ENCODE measurements around the gene CEP85L. TPM values are rescaled to one million over a fixed set of nuclear protein-coding genes. Genes with fewer than 3 reads are reported as not detected.
A peak's percentile ranks its signal among the peaks of the same experiment; 100 is the strongest.
"Not testable (repeated sequence)": the region's sequence is repeated elsewhere in the genome, so short reads cannot be mapped to it uniquely, and the experiment has no call there.

The CEP85L gene
- total RNA-seq, 3 donors from 2014 or later (not counting 1 experiment from before 2014, with no cell fraction given), result 75.0 to 85.2 (median 82.0) TPM

GRCh38 chr6:118436482-118436881 is 214.9 kb downstream of the CEP85L start:
- Mint-ChIP-seq H3K4me3 (no peak overlapping the region), H3K9me3 (peaks cover 6 to 21% of the 10 kb centered on the region in 2 donors), H3K36me3 (peaks cover 12% of the 10 kb centered on the region), H3K27ac (no peak overlapping the region), H3K27me3 (ENCODE audit: low read depth in 2 of 2) (no peaks in the 10 kb centered on the region), H3K4me1 (no peaks in the 10 kb centered on the region)
- H3K4me1 ChIP-seq (ENCODE audit: control insufficient read depth, insufficient read depth, low read length), result no peaks in the 10 kb centered on the region
- ATAC-seq (peak in 1 of 3 donors; percentile 37), DNase-seq (no peak)
- no peak overlapping the region for H3K27ac ChIP-seq (ENCODE audit: low read length)
- WGBS (ENCODE audit: insufficient coverage), result 65% methylated on average over 3 of the region's 3 CpGs
- no peak for TF ChIP-seq CTCF (IDR thresholded peaks at IDR 0.05)
- intact Hi-C loops (cut with micrococcal nuclease), result no loop called here
- no peaks in the 10 kb centered on the region for H3K27me3 ChIP-seq (ENCODE audit: control insufficient read depth, insufficient read depth, low read length)
- H3K36me3 ChIP-seq (ENCODE audit: control insufficient read depth, insufficient read depth, low read length), result no peaks in the 10 kb centered on the region
- H3K4me3 ChIP-seq (ENCODE audit: low read length), result no peak overlapping the region
- no peaks in the 10 kb centered on the region for H3K9me3 ChIP-seq (ENCODE audit: control insufficient read depth, insufficient read depth, low read length)

- H3K27ac ChIP-seq (ENCODE audit: low read length); H3K4me1 Mint-ChIP-seq; DNase-seq; H3K4me3 ChIP-seq (ENCODE audit: low read length); H3K27ac Mint-ChIP-seq; H3K27me3 ChIP-seq (ENCODE audit: control insufficient read depth, insufficient read depth, low read length); H3K4me3 Mint-ChIP-seq; ATAC-seq; H3K4me1 ChIP-seq (ENCODE audit: control insufficient read depth, insufficient read depth, low read length); H3K36me3 Mint-ChIP-seq; intact Hi-C loops (cut with micrococcal nuclease); H3K9me3 ChIP-seq (ENCODE audit: control insufficient read depth, insufficient read depth, low read length); H3K36me3 ChIP-seq (ENCODE audit: control insufficient read depth, insufficient read depth, low read length); H3K27me3 Mint-ChIP-seq (ENCODE audit: low read depth in 2 of 2): not testable (repeated sequence)
- H3K9me3 Mint-ChIP-seq, result peaks cover 4 to 14% of the 10 kb centered on the region in 2 donors
- WGBS (ENCODE audit: insufficient coverage), result 100% methylated on average over 2 of the region's 3 CpGs
Measured at GRCh38 chr6:118434147-118434546, 217.2 kb downstream of the CEP85L start.

- 80% methylated on average over 5 of the region's 5 CpGs for WGBS (ENCODE audit: insufficient coverage)
- H3K9me3 ChIP-seq (ENCODE audit: control insufficient read depth, insufficient read depth, low read length); intact Hi-C loops (cut with micrococcal nuclease); H3K36me3 ChIP-seq (ENCODE audit: control insufficient read depth, insufficient read depth, low read length); H3K27me3 Mint-ChIP-seq (ENCODE audit: low read depth in 2 of 2); H3K27me3 ChIP-seq (ENCODE audit: control insufficient read depth, insufficient read depth, low read length); H3K4me1 ChIP-seq (ENCODE audit: control insufficient read depth, insufficient read depth, low read length); H3K27ac ChIP-seq (ENCODE audit: low read length); H3K4me3 Mint-ChIP-seq; H3K27ac Mint-ChIP-seq; H3K4me1 Mint-ChIP-seq; ATAC-seq; H3K4me3 ChIP-seq (ENCODE audit: low read length); DNase-seq: not testable (repeated sequence)
- Mint-ChIP-seq H3K36me3 (peaks cover 33% of the 10 kb centered on the region), H3K9me3 (peaks cover 16 to 21% of the 10 kb centered on the region in 2 donors)
Measured at GRCh38 chr6:118421312-118421711, 230.1 kb downstream of the CEP85L start.

GRCh38 chr6:118419448-118420394 is 231.7 kb downstream of the CEP85L start:
- TF ChIP-seq CTCF (IDR thresholded peaks at IDR 0.05), result no peak
- H3K36me3 Mint-ChIP-seq, result peaks cover 25% of the 10 kb centered on the region
- no peaks in the 10 kb centered on the region for H3K27me3 Mint-ChIP-seq (ENCODE audit: low read depth in 2 of 2)
- H3K4me1 Mint-ChIP-seq, result no peaks in the 10 kb centered on the region
- H3K27ac Mint-ChIP-seq, result no peak overlapping the region
- H3K27ac ChIP-seq (ENCODE audit: low read length), result no peak overlapping the region
- no peaks in the 10 kb centered on the region for H3K27me3 ChIP-seq (ENCODE audit: control insufficient read depth, insufficient read depth, low read length)
- no peaks in the 10 kb centered on the region for H3K4me1 ChIP-seq (ENCODE audit: control insufficient read depth, insufficient read depth, low read length)
- no peak overlapping the region for H3K4me3 ChIP-seq (ENCODE audit: low read length)
- ATAC-seq, result no peak
- H3K36me3 ChIP-seq (ENCODE audit: control insufficient read depth, insufficient read depth, low read length), result no peaks in the 10 kb centered on the region
- intact Hi-C loops (cut with micrococcal nuclease), result no loop called here
- no peak overlapping the region for H3K4me3 Mint-ChIP-seq
- H3K9me3 ChIP-seq (ENCODE audit: control insufficient read depth, insufficient read depth, low read length), result no peaks in the 10 kb centered on the region
- DNase-seq, result no peak
- peaks cover 9 to 15% of the 10 kb centered on the region in 2 donors for H3K9me3 Mint-ChIP-seq

Other genes starting within 250 kb of the CEP85L start
- gene PLN, start 103.3 kb downstream of the CEP85L start, total RNA-seq, result not detected
- 10 to 100 TPM in 2 of 3 donors, 1 to 10 TPM in 1; 9.2 to 14.5 (median 10.8) TPM for gene ASF1A, start 242.6 kb upstream of the CEP85L start, total RNA-seq